Lower leg skin (tissue), 3 donors: ENCODE results near the gene COL15A1.

Experiments
- POLR2A ChIP-seq, 2 donors: fragments of 450-650 bp; IDR thresholded peaks; one replicate each; pipeline ENCODE4 v1.6.1; 2016 to 2017; ENCODE audit warnings: antibody characterized with exemption in 2 of 2, mild to moderate bottlenecking in 1 of 2, moderate library complexity in 1 of 2
- TF ChIP-seq, protein P1 (sequence below), 3 donors: fragments of 450-650 bp; IDR thresholded peaks; one replicate each; pipeline ENCODE4 v1.5.1; 2016; ENCODE audit warnings: antibody characterized with exemption in 3 of 3, mild to moderate bottlenecking in 3 of 3, moderate library complexity in 2 of 3

DNA sequence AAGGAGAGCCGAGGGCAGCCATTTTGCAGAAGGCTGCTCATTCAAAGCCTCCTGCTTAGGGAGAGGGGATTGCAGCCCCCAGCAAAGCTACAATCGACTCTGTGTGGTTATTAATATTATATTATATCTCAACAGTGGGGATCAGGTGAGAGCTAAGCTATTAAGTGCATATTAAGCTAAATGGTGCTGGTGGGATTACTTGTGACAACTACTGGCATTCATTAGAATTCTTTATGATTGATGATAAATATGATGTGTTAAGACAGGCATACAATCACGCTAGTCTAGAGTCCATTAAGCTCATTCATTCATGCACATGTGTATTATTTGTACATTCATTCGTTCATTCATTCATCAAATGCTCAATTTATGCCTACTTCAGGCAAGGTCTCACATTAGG, 23.0 kb downstream of the COL15A1 start:
- TF ChIP-seq, protein P1, sequence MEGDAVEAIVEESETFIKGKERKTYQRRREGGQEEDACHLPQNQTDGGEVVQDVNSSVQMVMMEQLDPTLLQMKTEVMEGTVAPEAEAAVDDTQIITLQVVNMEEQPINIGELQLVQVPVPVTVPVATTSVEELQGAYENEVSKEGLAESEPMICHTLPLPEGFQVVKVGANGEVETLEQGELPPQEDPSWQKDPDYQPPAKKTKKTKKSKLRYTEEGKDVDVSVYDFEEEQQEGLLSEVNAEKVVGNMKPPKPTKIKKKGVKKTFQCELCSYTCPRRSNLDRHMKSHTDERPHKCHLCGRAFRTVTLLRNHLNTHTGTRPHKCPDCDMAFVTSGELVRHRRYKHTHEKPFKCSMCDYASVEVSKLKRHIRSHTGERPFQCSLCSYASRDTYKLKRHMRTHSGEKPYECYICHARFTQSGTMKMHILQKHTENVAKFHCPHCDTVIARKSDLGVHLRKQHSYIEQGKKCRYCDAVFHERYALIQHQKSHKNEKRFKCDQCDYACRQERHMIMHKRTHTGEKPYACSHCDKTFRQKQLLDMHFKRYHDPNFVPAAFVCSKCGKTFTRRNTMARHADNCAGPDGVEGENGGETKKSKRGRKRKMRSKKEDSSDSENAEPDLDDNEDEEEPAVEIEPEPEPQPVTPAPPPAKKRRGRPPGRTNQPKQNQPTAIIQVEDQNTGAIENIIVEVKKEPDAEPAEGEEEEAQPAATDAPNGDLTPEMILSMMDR (IDR thresholded peaks at IDR 0.05): no peak
- no peak for TF ChIP-seq POLR2A (IDR thresholded peaks at IDR 0.05)
